Fibroblast of mammary gland (primary cell): ENCODE data around the gene PANX3.

Experiments
- DNase-seq: peaks from one replicate; pipeline ENCODE4 v3.0.0-alpha.2; 2010; ENCODE audit warnings: low read depth
- H3K4me3 ChIP-seq: 2 replicates; pipeline ENCODE4 v1.5.1; 2011; ENCODE audit warnings: low read depth, mild to moderate bottlenecking, low read length, moderate library complexity; ENCODE audit not compliant: control insufficient read depth
- TF ChIP-seq, protein P1 (sequence below): conservative IDR thresholded peaks from 2 replicates; pipeline ENCODE4 v1.5.1; 2011; ENCODE audit warnings: low read depth, low read length, inconsistent platforms; ENCODE audit not compliant: control insufficient read depth, insufficient read depth

Gene PANX3

DNA sequence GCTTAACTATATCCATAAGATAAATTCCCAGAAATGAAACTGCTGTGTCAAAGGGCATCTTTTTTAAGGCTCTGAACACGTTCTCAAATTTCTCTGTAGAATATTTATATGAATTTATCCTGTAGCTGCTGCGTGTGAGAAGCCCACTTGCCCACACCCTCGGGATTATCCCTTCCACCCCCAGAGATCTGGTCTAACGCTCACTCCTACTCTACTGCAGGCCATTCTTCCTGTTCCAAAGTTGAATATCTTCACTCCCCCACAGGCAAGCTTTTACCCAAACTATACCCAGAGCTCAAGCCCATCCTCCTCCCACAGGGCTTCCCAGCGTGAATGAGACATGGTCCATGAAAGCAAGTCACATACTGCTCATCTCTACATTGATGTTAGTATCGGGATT lies 37.4 kb downstream of the PANX3 start:
- no peak for DNase-seq
- TF ChIP-seq, protein P1, sequence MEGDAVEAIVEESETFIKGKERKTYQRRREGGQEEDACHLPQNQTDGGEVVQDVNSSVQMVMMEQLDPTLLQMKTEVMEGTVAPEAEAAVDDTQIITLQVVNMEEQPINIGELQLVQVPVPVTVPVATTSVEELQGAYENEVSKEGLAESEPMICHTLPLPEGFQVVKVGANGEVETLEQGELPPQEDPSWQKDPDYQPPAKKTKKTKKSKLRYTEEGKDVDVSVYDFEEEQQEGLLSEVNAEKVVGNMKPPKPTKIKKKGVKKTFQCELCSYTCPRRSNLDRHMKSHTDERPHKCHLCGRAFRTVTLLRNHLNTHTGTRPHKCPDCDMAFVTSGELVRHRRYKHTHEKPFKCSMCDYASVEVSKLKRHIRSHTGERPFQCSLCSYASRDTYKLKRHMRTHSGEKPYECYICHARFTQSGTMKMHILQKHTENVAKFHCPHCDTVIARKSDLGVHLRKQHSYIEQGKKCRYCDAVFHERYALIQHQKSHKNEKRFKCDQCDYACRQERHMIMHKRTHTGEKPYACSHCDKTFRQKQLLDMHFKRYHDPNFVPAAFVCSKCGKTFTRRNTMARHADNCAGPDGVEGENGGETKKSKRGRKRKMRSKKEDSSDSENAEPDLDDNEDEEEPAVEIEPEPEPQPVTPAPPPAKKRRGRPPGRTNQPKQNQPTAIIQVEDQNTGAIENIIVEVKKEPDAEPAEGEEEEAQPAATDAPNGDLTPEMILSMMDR, result no peak
- H3K4me3 ChIP-seq, result no peak overlapping the region

DNA sequence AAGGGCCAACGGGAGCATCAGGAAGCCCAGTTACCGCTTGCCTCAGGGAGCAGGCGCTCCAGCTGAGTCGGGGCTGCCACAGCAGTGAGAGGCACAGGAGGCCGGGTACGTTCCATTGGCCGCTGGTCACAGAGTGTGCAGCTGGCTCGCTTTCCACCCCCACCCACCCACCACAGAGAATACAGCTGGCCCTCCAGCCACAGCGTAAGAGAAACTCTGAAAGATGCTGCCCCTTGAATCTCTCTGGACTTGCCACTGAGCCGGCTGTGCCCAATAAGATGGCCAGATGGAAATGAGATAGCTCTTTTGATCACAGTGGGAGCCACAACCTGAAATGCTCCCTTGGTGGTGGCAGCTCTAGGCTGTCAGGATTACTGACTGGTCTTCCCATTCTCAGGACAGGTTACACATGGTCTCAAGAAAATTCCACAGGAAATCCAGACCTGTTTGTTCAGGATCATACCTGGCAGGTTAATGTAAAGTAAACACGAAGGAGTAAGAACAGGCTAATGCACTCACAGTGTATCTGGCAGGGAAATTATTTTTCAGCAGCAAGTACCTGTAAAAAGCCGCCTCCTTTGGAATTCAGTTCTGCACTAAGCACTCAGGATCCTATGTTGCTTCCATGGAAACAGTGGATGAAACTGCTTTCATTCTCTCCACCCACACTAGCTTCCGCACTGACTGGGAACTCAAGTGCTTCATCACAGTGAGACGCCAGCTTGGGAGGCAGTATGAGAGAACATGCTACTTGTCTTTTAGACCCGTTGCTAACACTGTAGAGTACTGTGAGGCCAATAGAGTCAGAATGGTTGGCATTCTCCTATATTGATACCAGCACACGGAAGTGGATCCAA lies 45.8 kb downstream of the PANX3 start:
- no peak for DNase-seq
- H3K4me3 ChIP-seq, result no peak overlapping the region
- TF ChIP-seq, protein P1, result no peak

DNA sequence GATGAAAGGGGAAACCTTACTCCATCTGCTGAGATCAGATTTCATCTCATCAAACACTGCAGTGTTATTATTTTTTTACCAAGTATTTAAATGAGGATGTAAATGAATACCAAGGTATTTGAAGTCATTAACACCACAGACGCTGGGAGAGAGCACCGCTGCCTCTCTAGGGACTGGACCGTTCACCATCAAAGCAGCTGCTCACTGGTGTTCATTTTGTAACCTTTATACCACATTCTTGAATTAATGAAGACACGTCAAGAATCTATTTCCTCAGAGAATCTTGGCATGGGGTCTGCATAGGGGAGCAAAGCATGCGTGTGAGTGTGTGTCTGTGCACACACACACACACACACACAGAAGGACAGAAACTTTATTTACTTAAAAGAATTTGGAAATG lies 46.7 kb downstream of the PANX3 start:
- DNase-seq, result no peak
- H3K4me3 ChIP-seq, result no peak overlapping the region
- TF ChIP-seq, protein P1, result no peak

DNA sequence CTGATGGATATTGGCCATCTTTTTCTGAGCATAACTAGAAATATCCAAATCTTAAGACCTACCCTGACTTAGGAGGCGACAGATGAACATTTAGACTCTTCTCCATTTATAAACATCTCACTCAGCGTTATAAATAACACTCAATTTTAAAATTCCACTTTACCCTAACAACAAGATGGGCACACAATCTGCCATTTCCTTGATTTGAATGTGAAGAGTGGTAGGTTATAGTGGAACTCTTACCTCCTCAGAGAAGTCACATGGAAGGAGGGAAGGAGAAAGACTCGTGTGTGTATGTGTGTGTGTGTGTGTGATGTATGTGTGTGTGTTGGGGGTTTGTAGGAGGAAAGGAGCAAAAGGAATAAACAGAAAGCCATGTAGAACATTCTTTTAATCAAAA lies 47.3 kb downstream of the PANX3 start:
- DNase-seq, result no peak
- H3K4me3 ChIP-seq, result no peak overlapping the region
- TF ChIP-seq, protein P1, result no peak

DNA sequence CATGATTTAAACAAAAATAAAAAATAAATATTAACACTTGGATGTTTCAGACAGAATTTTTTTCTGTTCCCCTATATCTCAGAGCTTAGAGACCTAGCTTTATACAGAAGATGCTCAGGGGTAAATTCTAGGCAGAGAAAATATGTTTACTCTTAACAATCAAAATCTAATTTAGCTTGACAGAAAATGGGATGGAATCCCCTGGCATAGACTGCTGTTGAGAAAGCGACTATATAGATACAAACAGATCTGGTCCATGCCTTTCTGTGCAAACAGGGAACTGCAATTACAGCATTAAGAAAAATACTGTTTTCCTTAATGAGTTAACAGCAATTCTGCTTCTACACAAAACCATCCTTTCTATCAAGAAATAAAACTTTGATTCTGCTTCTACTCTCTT lies 47.8 kb downstream of the PANX3 start:
- DNase-seq, result no peak
- TF ChIP-seq, protein P1, result no peak
- H3K4me3 ChIP-seq, result no peak overlapping the region

DNA sequence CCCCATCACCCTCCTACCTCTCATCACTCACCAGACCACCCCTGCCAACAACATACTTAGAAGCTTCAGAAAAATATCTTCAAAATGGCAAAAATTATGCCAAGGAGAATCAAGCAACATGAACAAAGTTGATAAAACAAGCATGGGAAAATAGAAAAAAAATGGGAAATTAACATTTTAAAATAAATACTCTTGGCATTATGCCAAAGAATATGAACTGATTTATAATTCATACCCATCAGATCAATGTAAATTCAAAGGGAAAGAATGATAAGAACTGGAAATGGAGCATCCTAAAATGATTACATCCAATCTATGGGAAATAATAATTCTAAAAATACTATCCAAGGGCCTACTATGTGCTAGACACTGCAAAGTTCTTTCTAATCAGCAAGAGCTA lies 50.3 kb downstream of the PANX3 start:
- no peak overlapping the region for H3K4me3 ChIP-seq
- TF ChIP-seq, protein P1, result no peak
- no peak for DNase-seq
